HCT116 (cell line): ENCODE results near the gene MED13L. TPM values are rescaled to one million over a fixed set of nuclear protein-coding genes. Genes with fewer than 3 reads are reported as not detected.

Experiments
- ATAC-seq: fragments of 200-7000 bp; cut with Tn5 transposase; 2 replicates; pipeline ENCODE4 v1.9.1; 2020; ENCODE audit warnings: mild to moderate bottlenecking, moderate library complexity
- BruUV-seq: library from RNA; stranded (reverse); fragments of 400-500 nt; replicated peaks from 2 replicates; lab custom pipeline; 2021; lab: Mats Ljungman, UMichigan
- CTCF ChIA-PET: fragments of 300-600 bp; sonication (Branson Sonifier 250); formaldehyde crosslinking; loops from one replicate; lab custom pipeline; 2021; ENCODE audit warnings: antibody characterized with exemption; lab: Charles Lee
- POLR2A ChIA-PET: fragments of 300-600, 350-600 bp; sonication (Branson Sonifier 250); formaldehyde crosslinking; loops from one replicate; lab custom pipeline; 2021; ENCODE audit warnings: antibody characterized with exemption; lab: Charles Lee
- RAD21 ChIA-PET, 2 experiments: fragments of 300-600 bp; sonication (Branson Sonifier 250); formaldehyde crosslinking; loops; one replicate each; lab custom pipeline; 2023; ENCODE audit warnings: low total read pairs in 2 of 2; ENCODE audit not compliant: uncharacterized antibody in 2 of 2, unreplicated experiment in 2 of 2, low non-redundant PET in 1 of 2; lab: Charles Lee
- DNase-seq: peaks from one replicate; pipeline ENCODE4 v3.0.0-alpha.2; 2010; ENCODE audit warnings: low read depth, low spot score
- H2AFZ ChIP-seq: fragments of 200-600 bp; shearing (Covaris generic), sonication (generic); 2 replicates; pipeline ENCODE4 v1.6.1; 2017; ENCODE audit warnings: low read depth, mixed run types, mixed read lengths, antibody characterized with exemption, low read length; ENCODE audit not compliant: poor library complexity, severe bottlenecking
- H3K27ac ChIP-seq: 2 replicates; pipeline ENCODE4 v1.5.1; 2012; ENCODE audit warnings: low read depth, low read length
- H3K27me3 ChIP-seq: fragments of 200-600 bp; sonication (generic); 2 replicates; pipeline ENCODE4 v1.6.1; 2016; ENCODE audit warnings: mixed run types, low read length, mixed read lengths; ENCODE audit not compliant: insufficient read depth
- H3K36me3 ChIP-seq, 2 experiments: fragments of 200-500 bp in 1 of 2; fragments of 200-600 bp in 1 of 2; sonication (Bioruptor generic) in 1 of 2; sonication (generic) in 1 of 2; 2 replicates each; pipeline versions ENCODE4 v1.5.1 to v1.6.1; 2014 to 2016; ENCODE audit warnings: low read length in 2 of 2, inconsistent platforms in 1 of 2, mixed read lengths in 1 of 2, mixed run types in 1 of 2; ENCODE audit not compliant: insufficient read depth in 2 of 2, control insufficient read depth in 1 of 2
- H3K4me1 ChIP-seq, 2 experiments: fragments of 200-600 bp in 1 of 2; sonication (generic) in 1 of 2; 2 replicates each; pipeline versions ENCODE4 v1.5.1 to v1.6.1; 2012 to 2017; ENCODE audit warnings: low read length in 2 of 2, inconsistent platforms in 1 of 2, mild to moderate bottlenecking in 1 of 2, mixed read lengths in 1 of 2, mixed run types in 1 of 2, moderate library complexity in 1 of 2; ENCODE audit not compliant: insufficient read depth in 2 of 2, control insufficient read depth in 1 of 2
- H3K4me2 ChIP-seq: fragments of 200-600 bp; sonication (generic); 2 replicates; pipeline ENCODE4 v1.6.1; 2017; ENCODE audit warnings: mixed run types, low read length, mixed read lengths
- H3K4me3 ChIP-seq, 2 experiments: fragments of 200-600 bp in 1 of 2; sonication (generic) in 1 of 2; replicated peaks in 1 of 2; 2 replicates each; pipeline ENCODE4 v1.5.1; 2011 to 2016; ENCODE audit warnings: low read length in 2 of 2, control low read depth in 1 of 2, low read depth in 1 of 2, mild to moderate bottlenecking in 1 of 2, mixed read lengths in 1 of 2, mixed run types in 1 of 2
- H3K79me2 ChIP-seq: fragments of 200-600 bp; sonication (generic); 2 replicates; pipeline ENCODE4 v1.6.1; 2017; ENCODE audit warnings: mild to moderate bottlenecking, mixed run types, low read length, moderate library complexity, mixed read lengths; ENCODE audit not compliant: insufficient read depth
- H3K9ac ChIP-seq: fragments of 200-600 bp; sonication (generic); 2 replicates; pipeline ENCODE4 v1.6.1; 2016; ENCODE audit warnings: low read length, mixed read lengths
- H3K9me2 ChIP-seq: fragments of 200-600 bp; sonication (generic), shearing (Covaris generic); 2 replicates; pipeline ENCODE4 v1.6.1; 2017; ENCODE audit warnings: mixed run types, mild to moderate bottlenecking, moderate library complexity; ENCODE audit not compliant: insufficient read depth
- H3K9me3 ChIP-seq, 2 experiments: fragments of 200-500 bp in 1 of 2; fragments of 200-600 bp in 1 of 2; sonication (Bioruptor generic) in 1 of 2; sonication (generic) in 1 of 2; 2 replicates each; pipeline ENCODE4 v1.6.1; 2014 to 2017; ENCODE audit warnings: low read length in 2 of 2, mixed read lengths in 2 of 2, inconsistent platforms in 1 of 2, low read depth in 1 of 2, mild to moderate bottlenecking in 1 of 2, mixed run types in 1 of 2, moderate library complexity in 1 of 2; ENCODE audit not compliant: control insufficient read depth in 1 of 2, insufficient read depth in 1 of 2
- H4K20me1 ChIP-seq: fragments of 200-600 bp; sonication (generic), shearing (Covaris generic); 2 replicates; pipeline ENCODE4 v1.6.1; 2017; ENCODE audit warnings: mixed run types, mild to moderate bottlenecking, moderate library complexity; ENCODE audit not compliant: insufficient read depth
- ATF3 ChIP-seq: IDR thresholded peaks from 2 replicates; pipeline ENCODE4 v1.6.1; 2012
- CBX3 ChIP-seq: IDR thresholded peaks from 2 replicates; pipeline ENCODE4 v1.6.1; 2012; ENCODE audit warnings: low read depth
- CEBPB ChIP-seq: IDR thresholded peaks from 2 replicates; pipeline ENCODE4 v1.6.1; 2012; ENCODE audit warnings: low read depth
- ELF1 ChIP-seq: IDR thresholded peaks from 2 replicates; pipeline ENCODE4 v1.6.1; 2012; ENCODE audit warnings: low read depth, borderline replicate concordance
- EZH2phosphoT487 ChIP-seq: fragments of 200-600 bp; IDR thresholded peaks from 2 replicates; pipeline ENCODE4 v1.6.1; 2018; ENCODE audit warnings: antibody characterized with exemption, borderline replicate concordance
- FOSL1 ChIP-seq: IDR thresholded peaks from 2 replicates; pipeline ENCODE4 v1.6.1; 2012; ENCODE audit warnings: low read depth
- JUND ChIP-seq: IDR thresholded peaks from 2 replicates; pipeline ENCODE4 v1.6.1; 2012
- RAD21 ChIP-seq: IDR thresholded peaks from 2 replicates; pipeline ENCODE4 v1.6.1; 2012; ENCODE audit warnings: low read depth, mild to moderate bottlenecking
- REST ChIP-seq: IDR thresholded peaks from 2 replicates; pipeline ENCODE4 v1.6.1; 2012; ENCODE audit warnings: low read depth
- SIN3A ChIP-seq: IDR thresholded peaks from 2 replicates; pipeline ENCODE4 v1.6.1; 2012; ENCODE audit warnings: low read depth
- SRF ChIP-seq: IDR thresholded peaks from 2 replicates; pipeline ENCODE4 v1.6.1; 2012; ENCODE audit warnings: low read depth
- TCF7L2 ChIP-seq: IDR thresholded peaks from 2 replicates; pipeline ENCODE4 v1.7.0; 2011; ENCODE audit warnings: borderline replicate concordance, inconsistent platforms; ENCODE audit not compliant: insufficient read depth, insufficient read length; ENCODE audit errors: extremely low read depth
- ZFX ChIP-seq: fragments of 450-650 bp; IDR thresholded peaks from 2 replicates; pipeline ENCODE4 v1.6.1; 2017
- ZNF274 ChIP-seq: fragments of 200-500 bp; sonication (Bioruptor generic); IDR thresholded peaks from 2 replicates; pipeline ENCODE4 v1.6.1; 2014; ENCODE audit warnings: mild to moderate bottlenecking, low read depth, low read length, inconsistent platforms
- intact Hi-C: fragments of 100-400 bp; cut with micrococcal nuclease; formaldehyde crosslinking; loops from 2 replicates; pipeline ENCODE4 v1.10.0; 2022
- total RNA-seq: library from RNA; stranded (reverse); gene quantifications from one replicate; pipeline ENCODE4 v1.2.1, GENCODE V29; 2021; ENCODE audit not compliant: unreplicated experiment
- TF ChIP-seq, protein P1 (sequence below), 3 experiments: fragments of 200-600 bp in 1 of 3; sonication (generic) in 1 of 3; IDR thresholded peaks in 2 of 3; conservative IDR thresholded peaks in 1 of 3; 2 replicates each; pipeline ENCODE4 v1.5.1; 2012 to 2017; ENCODE audit warnings: low read depth in 2 of 3, low read length in 2 of 3, antibody characterized with exemption in 1 of 3, borderline replicate concordance in 1 of 3, control low read depth in 1 of 3, mild to moderate bottlenecking in 1 of 3, mixed read lengths in 1 of 3, mixed run types in 1 of 3, moderate library complexity in 1 of 3; ENCODE audit not compliant: insufficient read depth in 1 of 3
- TF ChIP-seq, protein P2 (sequence below): IDR thresholded peaks from 2 replicates; pipeline ENCODE4 v1.6.1; 2012

MED13L gene
- total RNA-seq, 1 experiment from 2014 or later, result 176 TPM

DNA sequence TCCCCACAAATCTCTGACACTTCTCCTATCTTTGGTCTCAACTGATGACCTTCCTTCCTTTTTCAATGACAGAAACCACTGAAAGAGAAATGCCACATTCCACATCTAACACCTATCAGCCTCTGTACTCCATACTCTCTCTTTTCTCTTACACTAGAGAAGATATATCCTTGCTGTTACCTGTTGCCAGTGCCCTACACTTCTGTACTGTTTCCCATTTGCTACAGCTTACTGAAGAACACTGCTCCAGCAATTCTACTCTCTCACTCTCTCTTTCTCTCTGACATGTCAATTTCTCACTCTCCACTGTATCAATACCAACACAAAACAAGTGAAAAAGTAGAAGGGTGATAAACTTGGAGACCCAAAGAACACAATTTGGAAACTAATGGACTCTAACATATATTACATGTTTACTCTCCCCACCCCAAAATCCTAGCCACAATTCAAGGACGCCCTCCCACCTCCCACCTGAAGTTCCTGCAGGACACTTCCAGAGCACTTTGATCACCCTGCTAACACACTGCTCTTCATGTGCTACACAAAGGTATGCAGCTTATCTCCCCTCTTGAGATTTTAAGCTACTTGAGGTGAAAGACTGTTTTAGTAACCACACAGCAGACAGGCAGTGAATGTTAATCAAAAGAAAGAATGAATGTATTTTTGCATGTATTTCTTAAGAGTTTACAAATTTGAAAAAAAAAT is 95.0 kb downstream of the MED13L start:
- no peak overlapping the region for H3K9ac ChIP-seq
- ChIA-PET CTCF (no interaction called here), RAD21 (no interaction called here), POLR2A (no interaction called here)
- H4K20me1 ChIP-seq, result peaks cover 62% of the 10 kb centered on the region; the same call in 1 of the 2 replicates
- ATAC-seq (no peak), DNase-seq (no peak)
- no peak overlapping the region for H3K4me3 ChIP-seq
- H2AFZ ChIP-seq, result no peak overlapping the region
- no peaks in the 10 kb centered on the region for H3K27me3 ChIP-seq
- peaks cover 100% of the 10 kb centered on the region for H3K79me2 ChIP-seq
- peaks cover 0 to 7% of the 10 kb centered on the region in 2 experiments; a peak in 2 of 4 replicates for H3K4me1 ChIP-seq
- intact Hi-C loops, result no loop called here
- no peak overlapping the region for H3K27ac ChIP-seq
- BruUV-seq, result no TSS peak
- no peak overlapping the region for H3K4me2 ChIP-seq
- no peaks in the 10 kb centered on the region for H3K36me3 ChIP-seq
- TF ChIP-seq TCF7L2 (no peak), SRF (no peak), FOSL1 (no peak), RAD21 (no peak), ATF3 (no peak), CBX3 (no peak), EZH2phosphoT487 (no peak), JUND (no peak), REST (no peak), ZFX (no peak), CEBPB (no peak), ZNF274 (no peak), SIN3A (no peak), ELF1 (no peak)
- TF ChIP-seq, protein P1, sequence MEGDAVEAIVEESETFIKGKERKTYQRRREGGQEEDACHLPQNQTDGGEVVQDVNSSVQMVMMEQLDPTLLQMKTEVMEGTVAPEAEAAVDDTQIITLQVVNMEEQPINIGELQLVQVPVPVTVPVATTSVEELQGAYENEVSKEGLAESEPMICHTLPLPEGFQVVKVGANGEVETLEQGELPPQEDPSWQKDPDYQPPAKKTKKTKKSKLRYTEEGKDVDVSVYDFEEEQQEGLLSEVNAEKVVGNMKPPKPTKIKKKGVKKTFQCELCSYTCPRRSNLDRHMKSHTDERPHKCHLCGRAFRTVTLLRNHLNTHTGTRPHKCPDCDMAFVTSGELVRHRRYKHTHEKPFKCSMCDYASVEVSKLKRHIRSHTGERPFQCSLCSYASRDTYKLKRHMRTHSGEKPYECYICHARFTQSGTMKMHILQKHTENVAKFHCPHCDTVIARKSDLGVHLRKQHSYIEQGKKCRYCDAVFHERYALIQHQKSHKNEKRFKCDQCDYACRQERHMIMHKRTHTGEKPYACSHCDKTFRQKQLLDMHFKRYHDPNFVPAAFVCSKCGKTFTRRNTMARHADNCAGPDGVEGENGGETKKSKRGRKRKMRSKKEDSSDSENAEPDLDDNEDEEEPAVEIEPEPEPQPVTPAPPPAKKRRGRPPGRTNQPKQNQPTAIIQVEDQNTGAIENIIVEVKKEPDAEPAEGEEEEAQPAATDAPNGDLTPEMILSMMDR (IDR thresholded peaks at IDR 0.05 in 2 of 3, conservative IDR thresholded peaks at IDR 0.05 in 1 of 3; ENCODE audit: borderline replicate concordance in 1 of 3, insufficient read depth in 1 of 3, low read depth in 2 of 3, low read length in 2 of 3), result no peak
- TF ChIP-seq, protein P2, sequence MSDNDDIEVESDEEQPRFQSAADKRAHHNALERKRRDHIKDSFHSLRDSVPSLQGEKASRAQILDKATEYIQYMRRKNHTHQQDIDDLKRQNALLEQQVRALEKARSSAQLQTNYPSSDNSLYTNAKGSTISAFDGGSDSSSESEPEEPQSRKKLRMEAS, result no peak
- TF ChIP-seq, all 23 proteins: peak for 0
- no peaks in the 10 kb centered on the region for H3K9me2 ChIP-seq
- no peaks in the 10 kb centered on the region for H3K9me3 ChIP-seq
